HepG2 (cell line): ENCODE data around the gene TACC2. TPM values are rescaled to one million over a fixed set of nuclear protein-coding genes. Genes with fewer than 3 reads are reported as not detected.

Experiments used
- ATAC-seq: fragments of 200-7000 bp; cut with Tn5 transposase; 3 replicates; pipeline ENCODE4 v1.9.1; 2020; ENCODE audit warnings: mild to moderate bottlenecking, moderate library complexity
- BruUV-seq: library from RNA; stranded (reverse); fragments of 400-500 nt; replicated peaks from 2 replicates; lab custom pipeline; 2021; lab: Mats Ljungman, UMichigan
- CTCF ChIA-PET: fragments of 300-600 bp; formaldehyde crosslinking; extraction: SDS; loops from one replicate; lab custom pipeline; 2021; ENCODE audit warnings: low total read pairs, inconsistent platforms, low intra/inter-chr PET ratio; lab: Yijun Ruan, JAX
- POLR2A ChIA-PET: fragments of 350-600 bp; sonication (Branson Sonifier 250); formaldehyde crosslinking; loops from one replicate; lab custom pipeline; 2020; ENCODE audit warnings: antibody characterized with exemption, inconsistent platforms; lab: Yijun Ruan, JAX
- DNase-seq: peaks from one replicate; pipeline ENCODE4 v3.0.0-alpha.2; 2015; ENCODE audit warnings: low spot score
- FAIRE-seq: peaks from 3 replicates; lab custom pipeline; 2011; peaks lifted over from hg19 to GRCh38; lab: Jason Lieb, UNC
- H2AFZ ChIP-seq: one replicate; pipeline ENCODE4 v1.6.1; 2011; ENCODE audit warnings: low read length, inconsistent platforms
- H3K27ac ChIP-seq: fragments of 300-600 bp; 3 replicates; pipeline ENCODE4 v1.8.0; 2011; ENCODE audit warnings: mixed run types, mild to moderate bottlenecking, mixed read lengths, low read length, inconsistent platforms; ENCODE audit not compliant: insufficient read depth; ENCODE audit errors: extremely low read length
- H3K27me3 ChIP-seq, 2 experiments: fragments of 200-600 bp in 1 of 2; 2 replicates in 1 of 2; 3 replicates in 1 of 2; pipeline versions ENCODE4 v1.6.0 to v1.8.0; 2011; ENCODE audit warnings: low read length in 2 of 2, mild to moderate bottlenecking in 2 of 2, moderate library complexity in 2 of 2, inconsistent platforms in 1 of 2; ENCODE audit not compliant: insufficient read depth in 2 of 2, control insufficient read depth in 1 of 2
- H3K36me3 ChIP-seq, 2 experiments: fragments of 200-600 bp in 1 of 2; replicated peaks in 1 of 2; 2 replicates in 1 of 2; 3 replicates in 1 of 2; pipeline versions ENCODE4 v1.5.1 to v1.8.0; 2011; ENCODE audit warnings: low read length in 2 of 2, inconsistent platforms in 1 of 2; ENCODE audit not compliant: insufficient read depth in 2 of 2, control insufficient read depth in 1 of 2
- H3K4me1 ChIP-seq: 2 replicates; pipeline ENCODE4 v1.5.1; 2012; ENCODE audit warnings: low read length, inconsistent platforms; ENCODE audit not compliant: insufficient read depth
- H3K4me2 ChIP-seq: 2 replicates; pipeline ENCODE4 v1.6.0; 2011; ENCODE audit warnings: low read depth, low read length, inconsistent platforms
- H3K4me3 ChIP-seq, 3 experiments: fragments of 200-600 bp in 1 of 3; sonication (generic), shearing (Covaris generic) in 1 of 3; replicated peaks in 1 of 3; 2 replicates each; pipeline ENCODE4 v1.5.1; 2011 to 2016; ENCODE audit warnings: low read length in 3 of 3, inconsistent platforms in 2 of 3, low read depth in 2 of 3, mild to moderate bottlenecking in 2 of 3, control low read depth in 1 of 3, mixed read lengths in 1 of 3; ENCODE audit not compliant: insufficient read depth in 1 of 3
- H3K79me2 ChIP-seq: one replicate; pipeline ENCODE4 v1.6.1; 2011; ENCODE audit warnings: low read length, inconsistent platforms; ENCODE audit not compliant: insufficient read depth
- H3K9ac ChIP-seq: 2 replicates; pipeline ENCODE4 v1.6.0; 2011; ENCODE audit warnings: mild to moderate bottlenecking, low read depth, low read length, inconsistent platforms; ENCODE audit not compliant: insufficient read depth
- H3K9me3 ChIP-seq: 2 replicates; pipeline ENCODE4 v1.5.1; 2012; ENCODE audit warnings: mild to moderate bottlenecking, low read length
- H4K20me1 ChIP-seq: 2 replicates; pipeline ENCODE4 v1.6.0; 2011; ENCODE audit warnings: inconsistent platforms, mild to moderate bottlenecking, low read length, moderate library complexity; ENCODE audit not compliant: insufficient read depth
- FOXA1 ChIP-seq, 2 experiments: fragments of 450-650 bp in 1 of 2; sonication (generic) in 1 of 2; formaldehyde crosslinking in 1 of 2; IDR thresholded peaks; 2 replicates each; pipeline versions ENCODE4 v1.4.0 to v1.6.1; 2016 to 2020; ENCODE audit warnings: missing genetic modification reagents in 1 of 2
- GABPA ChIP-seq, 2 experiments: IDR thresholded peaks; 2 replicates each; pipeline ENCODE4 v1.6.1; 2011 to 2016; ENCODE audit warnings: low read depth in 2 of 2, low read length in 1 of 2, missing biosample characterization in 1 of 2, missing genetic modification characterization in 1 of 2
- HMGA1 ChIP-seq: sonication (generic); formaldehyde crosslinking; conservative IDR thresholded peaks from 2 replicates; pipeline ENCODE4 v1.4.0; 2020; ENCODE audit warnings: missing genetic modification reagents
- HNRNPUL1 ChIP-seq: fragments of 200-400 bp; formaldehyde crosslinking; IDR thresholded peaks from 2 replicates; pipeline ENCODE4 v1.6.1; 2017; ENCODE audit warnings: low read depth, mild to moderate bottlenecking, low read length, moderate library complexity
- TBX2 ChIP-seq: sonication (generic); formaldehyde crosslinking; IDR thresholded peaks from 2 replicates; pipeline ENCODE4 v1.5.0; 2020; ENCODE audit warnings: missing genetic modification reagents, mild to moderate bottlenecking, borderline replicate concordance
- ZZZ3 ChIP-seq: sonication (generic); formaldehyde crosslinking; IDR thresholded peaks from 2 replicates; pipeline ENCODE4 v1.4.0; 2020; ENCODE audit warnings: missing genetic modification reagents, mild to moderate bottlenecking, borderline replicate concordance
- WGBS: methylation state at CpG from one replicate; pipeline ENCODE4 v1.1.6; 2017; ENCODE audit warnings: low lambda C conversion rate; 5-methylcytosine and 5-hydroxymethylcytosine counted together
- in situ Hi-C: cut with HindIII; loops from 2 replicates; pipeline ENCODE4 v1.10.0; 2017; ENCODE audit warnings: low pct_unique_long_range_greater_than_20kb; ENCODE audit not compliant: extremely low pct_ligation_motif_present
- intact Hi-C: fragments of 100-400 bp; cut with micrococcal nuclease; formaldehyde crosslinking; loops from one replicate; pipeline ENCODE4 v1.10.0; 2022; ENCODE audit not compliant: unreplicated experiment
- polyA plus RNA-seq, 8 experiments: library from polyadenylated mRNA; depleted of rRNA in 3 of 8; stranded (reverse) in 7 of 8; unstranded in 1 of 8; fragments of >200 nt; fragmentation: Illumina TruSeq in 4 of 8; extraction: Trizol in 4 of 8; gene quantifications; 2 replicates each; pipeline versions ENCODE4 v1.2.1 to v1.2.3, GENCODE V29; 2011 to 2016; ENCODE audit warnings: low read depth in 4 of 8, missing spikeins in 1 of 8, mixed read lengths in 1 of 8; ENCODE audit not compliant: insufficient read depth in 1 of 8
- total RNA-seq, 5 experiments: library from RNA; depleted of rRNA; stranded (reverse); fragments of >200 nt; fragmentation: Illumina TruSeq; extraction: Trizol; gene quantifications; 2 replicates each; pipeline ENCODE4 v1.2.3, GENCODE V29; 2016; ENCODE audit warnings: low read depth in 1 of 5
- TF ChIP-seq, protein P1 (sequence below): sonication (generic); formaldehyde crosslinking; IDR thresholded peaks from 2 replicates; pipeline ENCODE4 v1.5.0; 2020; ENCODE audit warnings: missing genetic modification reagents
- TF ChIP-seq, protein P2 (sequence below): sonication (generic); formaldehyde crosslinking; IDR thresholded peaks from 2 replicates; pipeline ENCODE4 v1.5.0; 2020; ENCODE audit warnings: mild to moderate bottlenecking, low read depth, missing genetic modification reagents, borderline replicate concordance
- TF ChIP-seq, protein P3 (sequence below): sonication (generic); formaldehyde crosslinking; IDR thresholded peaks from 2 replicates; pipeline ENCODE4 v1.4.0; 2020; ENCODE audit warnings: mild to moderate bottlenecking, missing genetic modification reagents
- TF ChIP-seq, protein P4 (sequence below): sonication (generic); formaldehyde crosslinking; IDR thresholded peaks from 2 replicates; pipeline ENCODE4 v1.9.0; 2021; ENCODE audit warnings: missing genetic modification reagents, borderline replicate concordance
- TF ChIP-seq, protein P5 (sequence below): sonication (generic); formaldehyde crosslinking; IDR thresholded peaks from 2 replicates; pipeline ENCODE4 v1.5.1; 2020; ENCODE audit warnings: missing genetic modification reagents, mild to moderate bottlenecking, borderline replicate concordance

Gene TACC2
- total and polyA plus RNA-seq, 2 of the 13 experiments (the other 11 are each of a cell fraction or from before 2014, with no cell fraction given) = 11.8 to 16.0 TPM

DNA sequence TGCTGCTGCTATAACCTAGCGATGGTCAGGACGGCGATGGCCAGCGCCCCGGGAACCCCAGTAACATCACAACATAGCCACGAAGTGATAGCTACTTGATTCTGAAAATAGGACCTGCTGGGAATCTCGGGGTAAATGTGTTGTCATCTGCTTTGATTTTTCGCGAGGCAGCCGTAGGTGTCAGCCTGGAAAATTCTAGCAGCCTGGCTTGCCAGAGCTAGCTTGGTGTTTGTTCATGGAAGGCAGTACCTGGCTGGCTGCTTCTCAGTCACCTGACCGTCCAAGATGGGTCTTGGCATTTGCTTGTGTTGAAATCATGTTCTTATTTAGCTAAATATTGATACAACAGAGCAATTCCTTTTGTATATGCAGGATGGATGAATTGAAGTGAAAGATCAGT, 199.7 kb downstream of the TACC2 start:
- in situ Hi-C loops = no loop called here
- no peak overlapping the region for H3K4me3 ChIP-seq
- H3K27ac ChIP-seq = no peak overlapping the region
- H3K9ac ChIP-seq = no peak overlapping the region
- no peak for DNase-seq
- no TSS peak for BruUV-seq
- peaks cover 2 to 19% of the 10 kb centered on the region in 2 experiments; a peak in 4 of 5 replicates for H3K36me3 ChIP-seq
- ChIA-PET CTCF (no interaction called here), POLR2A (no interaction called here)
- no peaks in the 10 kb centered on the region for H3K9me3 ChIP-seq
- intact Hi-C loops = no loop called here
- peaks cover 15% of the 10 kb centered on the region for H3K79me2 ChIP-seq
- no peak for FAIRE-seq
- peaks cover 5% of the 10 kb centered on the region for H3K4me1 ChIP-seq
- no peaks in the 10 kb centered on the region for H3K27me3 ChIP-seq
- no peak overlapping the region for H3K4me2 ChIP-seq
- H4K20me1 ChIP-seq = no peaks in the 10 kb centered on the region
- WGBS = 98% methylated on average over 11 of the region's 11 CpGs
- ATAC-seq = no peak
- no peak overlapping the region for H2AFZ ChIP-seq
- TF ChIP-seq GABPA (IDR thresholded peaks at IDR 0.05; ENCODE audit: low read depth, low read length) (no peak), GABPA (CRISPR knock-in tag; IDR thresholded peaks at IDR 0.05; ENCODE audit: low read depth) (no peak), HMGA1 (CRISPR knock-in tag) (no peak), HNRNPUL1 (no peak), FOXA1 (IDR thresholded peaks at IDR 0.05) (no peak), FOXA1 (CRISPR knock-in tag; IDR thresholded peaks at IDR 0.05) (no peak), ZZZ3 (no peak), TBX2 (no peak)
- TF ChIP-seq, protein P1, sequence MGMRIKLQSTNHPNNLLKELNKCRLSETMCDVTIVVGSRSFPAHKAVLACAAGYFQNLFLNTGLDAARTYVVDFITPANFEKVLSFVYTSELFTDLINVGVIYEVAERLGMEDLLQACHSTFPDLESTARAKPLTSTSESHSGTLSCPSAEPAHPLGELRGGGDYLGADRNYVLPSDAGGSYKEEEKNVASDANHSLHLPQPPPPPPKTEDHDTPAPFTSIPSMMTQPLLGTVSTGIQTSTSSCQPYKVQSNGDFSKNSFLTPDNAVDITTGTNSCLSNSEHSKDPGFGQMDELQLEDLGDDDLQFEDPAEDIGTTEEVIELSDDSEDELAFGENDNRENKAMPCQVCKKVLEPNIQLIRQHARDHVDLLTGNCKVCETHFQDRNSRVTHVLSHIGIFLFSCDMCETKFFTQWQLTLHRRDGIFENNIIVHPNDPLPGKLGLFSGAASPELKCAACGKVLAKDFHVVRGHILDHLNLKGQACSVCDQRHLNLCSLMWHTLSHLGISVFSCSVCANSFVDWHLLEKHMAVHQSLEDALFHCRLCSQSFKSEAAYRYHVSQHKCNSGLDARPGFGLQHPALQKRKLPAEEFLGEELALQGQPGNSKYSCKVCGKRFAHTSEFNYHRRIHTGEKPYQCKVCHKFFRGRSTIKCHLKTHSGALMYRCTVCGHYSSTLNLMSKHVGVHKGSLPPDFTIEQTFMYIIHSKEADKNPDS (CRISPR knock-in tag) = no peak
- TF ChIP-seq, protein P2, sequence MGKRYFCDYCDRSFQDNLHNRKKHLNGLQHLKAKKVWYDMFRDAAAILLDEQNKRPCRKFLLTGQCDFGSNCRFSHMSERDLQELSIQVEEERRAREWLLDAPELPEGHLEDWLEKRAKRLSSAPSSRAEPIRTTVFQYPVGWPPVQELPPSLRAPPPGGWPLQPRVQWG (CRISPR knock-in tag) = no peak
- TF ChIP-seq, protein P3, sequence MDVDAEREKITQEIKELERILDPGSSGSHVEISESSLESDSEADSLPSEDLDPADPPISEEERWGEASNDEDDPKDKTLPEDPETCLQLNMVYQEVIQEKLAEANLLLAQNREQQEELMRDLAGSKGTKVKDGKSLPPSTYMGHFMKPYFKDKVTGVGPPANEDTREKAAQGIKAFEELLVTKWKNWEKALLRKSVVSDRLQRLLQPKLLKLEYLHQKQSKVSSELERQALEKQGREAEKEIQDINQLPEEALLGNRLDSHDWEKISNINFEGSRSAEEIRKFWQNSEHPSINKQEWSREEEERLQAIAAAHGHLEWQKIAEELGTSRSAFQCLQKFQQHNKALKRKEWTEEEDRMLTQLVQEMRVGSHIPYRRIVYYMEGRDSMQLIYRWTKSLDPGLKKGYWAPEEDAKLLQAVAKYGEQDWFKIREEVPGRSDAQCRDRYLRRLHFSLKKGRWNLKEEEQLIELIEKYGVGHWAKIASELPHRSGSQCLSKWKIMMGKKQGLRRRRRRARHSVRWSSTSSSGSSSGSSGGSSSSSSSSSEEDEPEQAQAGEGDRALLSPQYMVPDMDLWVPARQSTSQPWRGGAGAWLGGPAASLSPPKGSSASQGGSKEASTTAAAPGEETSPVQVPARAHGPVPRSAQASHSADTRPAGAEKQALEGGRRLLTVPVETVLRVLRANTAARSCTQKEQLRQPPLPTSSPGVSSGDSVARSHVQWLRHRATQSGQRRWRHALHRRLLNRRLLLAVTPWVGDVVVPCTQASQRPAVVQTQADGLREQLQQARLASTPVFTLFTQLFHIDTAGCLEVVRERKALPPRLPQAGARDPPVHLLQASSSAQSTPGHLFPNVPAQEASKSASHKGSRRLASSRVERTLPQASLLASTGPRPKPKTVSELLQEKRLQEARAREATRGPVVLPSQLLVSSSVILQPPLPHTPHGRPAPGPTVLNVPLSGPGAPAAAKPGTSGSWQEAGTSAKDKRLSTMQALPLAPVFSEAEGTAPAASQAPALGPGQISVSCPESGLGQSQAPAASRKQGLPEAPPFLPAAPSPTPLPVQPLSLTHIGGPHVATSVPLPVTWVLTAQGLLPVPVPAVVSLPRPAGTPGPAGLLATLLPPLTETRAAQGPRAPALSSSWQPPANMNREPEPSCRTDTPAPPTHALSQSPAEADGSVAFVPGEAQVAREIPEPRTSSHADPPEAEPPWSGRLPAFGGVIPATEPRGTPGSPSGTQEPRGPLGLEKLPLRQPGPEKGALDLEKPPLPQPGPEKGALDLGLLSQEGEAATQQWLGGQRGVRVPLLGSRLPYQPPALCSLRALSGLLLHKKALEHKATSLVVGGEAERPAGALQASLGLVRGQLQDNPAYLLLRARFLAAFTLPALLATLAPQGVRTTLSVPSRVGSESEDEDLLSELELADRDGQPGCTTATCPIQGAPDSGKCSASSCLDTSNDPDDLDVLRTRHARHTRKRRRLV (CRISPR knock-in tag) = no peak
- TF ChIP-seq, protein P4, sequence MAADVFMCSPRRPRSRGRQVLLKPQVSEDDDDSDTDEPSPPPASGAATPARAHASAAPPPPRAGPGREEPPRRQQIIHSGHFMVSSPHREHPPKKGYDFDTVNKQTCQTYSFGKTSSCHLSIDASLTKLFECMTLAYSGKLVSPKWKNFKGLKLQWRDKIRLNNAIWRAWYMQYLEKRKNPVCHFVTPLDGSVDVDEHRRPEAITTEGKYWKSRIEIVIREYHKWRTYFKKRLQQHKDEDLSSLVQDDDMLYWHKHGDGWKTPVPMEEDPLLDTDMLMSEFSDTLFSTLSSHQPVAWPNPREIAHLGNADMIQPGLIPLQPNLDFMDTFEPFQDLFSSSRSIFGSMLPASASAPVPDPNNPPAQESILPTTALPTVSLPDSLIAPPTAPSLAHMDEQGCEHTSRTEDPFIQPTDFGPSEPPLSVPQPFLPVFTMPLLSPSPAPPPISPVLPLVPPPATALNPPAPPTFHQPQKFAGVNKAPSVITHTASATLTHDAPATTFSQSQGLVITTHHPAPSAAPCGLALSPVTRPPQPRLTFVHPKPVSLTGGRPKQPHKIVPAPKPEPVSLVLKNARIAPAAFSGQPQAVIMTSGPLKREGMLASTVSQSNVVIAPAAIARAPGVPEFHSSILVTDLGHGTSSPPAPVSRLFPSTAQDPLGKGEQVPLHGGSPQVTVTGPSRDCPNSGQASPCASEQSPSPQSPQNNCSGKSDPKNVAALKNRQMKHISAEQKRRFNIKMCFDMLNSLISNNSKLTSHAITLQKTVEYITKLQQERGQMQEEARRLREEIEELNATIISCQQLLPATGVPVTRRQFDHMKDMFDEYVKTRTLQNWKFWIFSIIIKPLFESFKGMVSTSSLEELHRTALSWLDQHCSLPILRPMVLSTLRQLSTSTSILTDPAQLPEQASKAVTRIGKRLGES (CRISPR knock-in tag) = no peak
- TF ChIP-seq, protein P5, sequence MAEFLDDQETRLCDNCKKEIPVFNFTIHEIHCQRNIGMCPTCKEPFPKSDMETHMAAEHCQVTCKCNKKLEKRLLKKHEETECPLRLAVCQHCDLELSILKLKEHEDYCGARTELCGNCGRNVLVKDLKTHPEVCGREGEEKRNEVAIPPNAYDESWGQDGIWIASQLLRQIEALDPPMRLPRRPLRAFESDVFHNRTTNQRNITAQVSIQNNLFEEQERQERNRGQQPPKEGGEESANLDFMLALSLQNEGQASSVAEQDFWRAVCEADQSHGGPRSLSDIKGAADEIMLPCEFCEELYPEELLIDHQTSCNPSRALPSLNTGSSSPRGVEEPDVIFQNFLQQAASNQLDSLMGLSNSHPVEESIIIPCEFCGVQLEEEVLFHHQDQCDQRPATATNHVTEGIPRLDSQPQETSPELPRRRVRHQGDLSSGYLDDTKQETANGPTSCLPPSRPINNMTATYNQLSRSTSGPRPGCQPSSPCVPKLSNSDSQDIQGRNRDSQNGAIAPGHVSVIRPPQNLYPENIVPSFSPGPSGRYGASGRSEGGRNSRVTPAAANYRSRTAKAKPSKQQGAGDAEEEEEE (CRISPR knock-in tag) = no peak
